Measurements from ENCODE around the gene KXD1.
"Not testable (repeated sequence)": the region's sequence is repeated elsewhere in the genome, so short reads cannot be mapped to it uniquely, and the experiment has no call there.

DNA sequence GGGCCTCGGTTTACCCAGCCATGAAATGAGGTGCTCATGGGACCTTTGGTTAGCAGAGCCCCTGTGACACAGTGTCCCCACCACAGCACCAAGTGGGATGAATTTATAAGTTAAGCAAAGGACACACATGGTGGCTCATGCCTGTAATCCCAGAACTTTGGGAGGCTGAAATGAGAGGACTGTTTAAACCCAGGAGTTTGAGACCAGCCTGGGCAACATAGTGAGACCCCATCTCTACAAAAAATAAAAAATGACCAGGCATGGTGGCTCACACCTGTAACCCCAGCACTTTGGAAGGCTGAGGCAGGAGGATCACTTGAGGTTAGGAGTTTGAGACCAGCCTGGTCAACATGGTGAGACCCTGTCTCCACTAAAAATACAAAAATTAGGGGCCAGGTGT is 17.5 kb upstream of the KXD1 start:
- TF ChIP-seq POLR2A, CTCF (IDR thresholded peaks at IDR 0.05): not testable (repeated sequence)

Measured in Peyer's patch (tissue), 4 donors.